K562 (cell line): ENCODE measurements around the gene RTP5. TPM values are rescaled to one million over a fixed set of nuclear protein-coding genes. Genes with fewer than 3 reads are reported as not detected.

Source experiments
- CREBBP ChIP-seq: IDR thresholded peaks from one replicate; pipeline ENCODE4 v1.6.1; 2012; ENCODE audit warnings: low read depth, mild to moderate bottlenecking, control low read depth, inconsistent platforms, low read length
- HMGN3 ChIP-seq: IDR thresholded peaks from 2 replicates; pipeline ENCODE4 v1.6.1; 2011; ENCODE audit warnings: borderline replicate concordance, low read depth, mild to moderate bottlenecking, mixed read lengths, low read length; ENCODE audit not compliant: insufficient read length; ENCODE audit errors: extremely low read depth
- HNRNPUL1 ChIP-seq: fragments of 200-400 bp; formaldehyde crosslinking; IDR thresholded peaks from 2 replicates; pipeline ENCODE4 v1.6.1; 2017; ENCODE audit warnings: low read length
- KLF1 ChIP-seq: fragments of 450-650 bp; IDR thresholded peaks from 2 replicates; pipeline ENCODE4 v1.6.1; 2016; ENCODE audit warnings: missing genetic modification characterization, missing compliant biosample characterization
- KLF13 ChIP-seq: fragments of 450-650 bp; IDR thresholded peaks from 2 replicates; pipeline ENCODE4 v1.6.1; 2016; ENCODE audit warnings: missing genetic modification characterization, low read depth, mild to moderate bottlenecking, missing compliant biosample characterization, moderate library complexity, borderline replicate concordance
- KLF6 ChIP-seq: fragments of 250-450 bp; sonication (Bioruptor Pico); IDR thresholded peaks from 2 replicates; pipeline ENCODE4 v1.4.0; 2020; ENCODE audit warnings: mild to moderate bottlenecking, moderate library complexity, borderline replicate concordance
- MCM5 ChIP-seq: fragments of 450-650 bp; IDR thresholded peaks from 2 replicates; pipeline ENCODE4 v1.6.1; 2016; ENCODE audit warnings: low read depth
- MTA2 ChIP-seq: fragments of 450-650 bp; IDR thresholded peaks from 2 replicates; pipeline ENCODE4 v1.6.1; 2016; ENCODE audit warnings: low read depth
- NFE2L1 ChIP-seq: fragments of 450-650 bp; IDR thresholded peaks from 2 replicates; pipeline ENCODE4 v1.6.1; 2016; ENCODE audit warnings: missing genetic modification characterization, low read depth, mild to moderate bottlenecking, missing compliant biosample characterization, moderate library complexity, borderline replicate concordance
- NR0B1 ChIP-seq: fragments of 450-650 bp; IDR thresholded peaks from one replicate; pipeline ENCODE4 v1.6.1; 2018; ENCODE audit warnings: mild to moderate bottlenecking, moderate library complexity; ENCODE audit not compliant: partially characterized antibody
- NRF1 ChIP-seq, 2 experiments: fragments of 450-650 bp; IDR thresholded peaks in 1 of 2; conservative IDR thresholded peaks in 1 of 2; 2 replicates each; pipeline ENCODE4 v1.6.1; 2014; ENCODE audit warnings: mild to moderate bottlenecking in 2 of 2
- PURB ChIP-seq: sonication (generic); formaldehyde crosslinking; IDR thresholded peaks from 2 replicates; pipeline ENCODE4 v1.9.0; 2021; ENCODE audit warnings: low read depth, mild to moderate bottlenecking, missing genetic modification reagents
- SUPT5H ChIP-seq: fragments of 450-650 bp; IDR thresholded peaks from 2 replicates; pipeline ENCODE4 v1.6.1; 2016
- XRCC4 ChIP-seq: IDR thresholded peaks from one replicate; pipeline ENCODE4 v1.6.1; 2011; ENCODE audit not compliant: insufficient read depth, insufficient read length; ENCODE audit errors: extremely low read depth
- XRCC5 ChIP-seq: fragments of 200-400 bp; formaldehyde crosslinking; IDR thresholded peaks from 2 replicates; pipeline ENCODE4 v1.6.1; 2017; ENCODE audit warnings: low read depth, mild to moderate bottlenecking, low read length
- ZNF217 ChIP-seq: sonication (generic); formaldehyde crosslinking; IDR thresholded peaks from 2 replicates; pipeline ENCODE4 v1.8.0; 2022; ENCODE audit warnings: mild to moderate bottlenecking, missing genetic modification reagents
- ZNF354B ChIP-seq: fragments of 250-450 bp; sonication (Bioruptor Pico); IDR thresholded peaks from 2 replicates; pipeline ENCODE4 v1.4.0; 2020
- polyA plus RNA-seq, 8 experiments: library from polyadenylated mRNA; depleted of rRNA in 4 of 8; stranded (reverse) in 5 of 8; unstranded in 3 of 8; fragments of >200 nt; fragmentation: Nextera tagmentation in 2 of 8; fragmentation: Illumina TruSeq in 1 of 8; extraction: Ambion mirVana in 2 of 8; extraction: Trizol in 1 of 8; gene quantifications; 2 replicates each; pipeline versions ENCODE4 v1.2.1 to v1.2.3, GENCODE V29; 2011 to 2014; ENCODE audit warnings: inconsistent platforms in 1 of 8, missing spikeins in 1 of 8
- total RNA-seq, 7 experiments: library from RNA; depleted of rRNA in 6 of 7; stranded (reverse); fragments of >200 nt in 6 of 7; fragmentation: Illumina TruSeq in 2 of 7; extraction: Trizol in 2 of 7; gene quantifications; 2 replicates each; pipeline versions ENCODE4 v1.2.1 to v1.2.3, GENCODE V29; 2011 to 2021; ENCODE audit warnings: low replicate concordance in 1 of 7
- TF ChIP-seq, protein P1 (sequence below), 2 experiments: fragments of 450-650 bp; formaldehyde crosslinking in 1 of 2; IDR thresholded peaks; 2 replicates each; pipeline versions ENCODE4 v1.4.0 to v1.6.1; 2014 to 2020; ENCODE audit warnings: mild to moderate bottlenecking in 2 of 2, borderline replicate concordance in 1 of 2, low read depth in 1 of 2
- TF ChIP-seq, protein P2 (sequence below): fragments of 450-650 bp; IDR thresholded peaks from 2 replicates; pipeline ENCODE4 v1.6.1; 2016; ENCODE audit warnings: low read depth, mild to moderate bottlenecking, moderate library complexity

The RTP5 gene
- total and polyA plus RNA-seq, 9 of the 15 experiments (the other 6 are each of a cell fraction or from before 2014, with no cell fraction given) = not detected

DNA sequence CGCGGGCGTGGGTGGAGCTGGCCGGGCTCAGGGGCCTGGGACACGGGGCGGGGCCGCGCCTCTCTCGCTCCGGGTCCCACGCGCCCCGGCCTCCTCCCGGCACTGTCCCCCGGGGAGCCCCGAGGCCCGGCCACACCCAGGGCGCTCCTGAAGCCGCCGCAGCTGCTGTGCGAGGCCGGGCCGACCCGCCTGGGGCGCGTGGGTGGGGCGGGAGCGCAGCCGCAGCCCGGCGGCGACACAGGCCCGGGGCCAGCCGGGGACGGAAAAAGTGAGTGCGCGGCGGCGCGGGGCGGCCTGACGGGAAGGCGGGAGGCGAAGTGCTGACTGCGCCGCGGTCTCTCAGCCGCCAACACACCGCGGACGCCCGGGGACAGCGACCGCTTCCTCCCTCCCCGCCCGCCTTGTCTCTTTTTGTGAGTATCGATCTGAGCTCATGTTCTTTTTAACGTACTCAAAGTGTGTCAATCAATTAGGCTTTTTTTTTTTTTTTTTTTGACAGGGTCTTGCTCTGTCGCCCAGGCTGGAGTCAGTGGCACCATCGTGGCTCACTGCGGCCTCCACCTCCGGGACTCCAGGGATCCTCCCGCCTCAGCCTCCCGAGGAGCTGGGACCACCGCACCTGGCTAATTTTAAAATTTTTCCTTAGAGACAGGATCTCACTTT lies 25.3 kb upstream of the RTP5 start (continued):
- TF ChIP-seq NR0B1 (no peak), SUPT5H (0 out of 2 replicates have a peak, but pooled peaks have one; percentile 34), NRF1 (conservative IDR thresholded peaks at IDR 0.05 in 1 of 2, IDR thresholded peaks at IDR 0.05 in 1 of 2) (peak; percentile 80 to 84), KLF13 (tag) (no peak), CREBBP (no peak), HNRNPUL1 (no peak), ZNF354B (CRISPR knock-in tag) (no peak), HMGN3 (peak; percentile 67), NFE2L1 (tag) (no peak), ZNF217 (CRISPR knock-in tag) (no peak), KLF6 (CRISPR knock-in tag) (no peak), MTA2 (no peak), PURB (CRISPR knock-in tag) (no peak), XRCC4 (no peak), MCM5 (no peak), KLF1 (tag) (peak; percentile 99), XRCC5 (no peak)
- TF ChIP-seq, protein P1, sequence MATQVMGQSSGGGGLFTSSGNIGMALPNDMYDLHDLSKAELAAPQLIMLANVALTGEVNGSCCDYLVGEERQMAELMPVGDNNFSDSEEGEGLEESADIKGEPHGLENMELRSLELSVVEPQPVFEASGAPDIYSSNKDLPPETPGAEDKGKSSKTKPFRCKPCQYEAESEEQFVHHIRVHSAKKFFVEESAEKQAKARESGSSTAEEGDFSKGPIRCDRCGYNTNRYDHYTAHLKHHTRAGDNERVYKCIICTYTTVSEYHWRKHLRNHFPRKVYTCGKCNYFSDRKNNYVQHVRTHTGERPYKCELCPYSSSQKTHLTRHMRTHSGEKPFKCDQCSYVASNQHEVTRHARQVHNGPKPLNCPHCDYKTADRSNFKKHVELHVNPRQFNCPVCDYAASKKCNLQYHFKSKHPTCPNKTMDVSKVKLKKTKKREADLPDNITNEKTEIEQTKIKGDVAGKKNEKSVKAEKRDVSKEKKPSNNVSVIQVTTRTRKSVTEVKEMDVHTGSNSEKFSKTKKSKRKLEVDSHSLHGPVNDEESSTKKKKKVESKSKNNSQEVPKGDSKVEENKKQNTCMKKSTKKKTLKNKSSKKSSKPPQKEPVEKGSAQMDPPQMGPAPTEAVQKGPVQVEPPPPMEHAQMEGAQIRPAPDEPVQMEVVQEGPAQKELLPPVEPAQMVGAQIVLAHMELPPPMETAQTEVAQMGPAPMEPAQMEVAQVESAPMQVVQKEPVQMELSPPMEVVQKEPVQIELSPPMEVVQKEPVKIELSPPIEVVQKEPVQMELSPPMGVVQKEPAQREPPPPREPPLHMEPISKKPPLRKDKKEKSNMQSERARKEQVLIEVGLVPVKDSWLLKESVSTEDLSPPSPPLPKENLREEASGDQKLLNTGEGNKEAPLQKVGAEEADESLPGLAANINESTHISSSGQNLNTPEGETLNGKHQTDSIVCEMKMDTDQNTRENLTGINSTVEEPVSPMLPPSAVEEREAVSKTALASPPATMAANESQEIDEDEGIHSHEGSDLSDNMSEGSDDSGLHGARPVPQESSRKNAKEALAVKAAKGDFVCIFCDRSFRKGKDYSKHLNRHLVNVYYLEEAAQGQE (IDR thresholded peaks at IDR 0.05; ENCODE audit: borderline replicate concordance) = peak; percentile 80
- TF ChIP-seq, protein P1 (CRISPR knock-in tag; IDR thresholded peaks at IDR 0.05; ENCODE audit: low read depth) = no peak
- TF ChIP-seq, protein P2, sequence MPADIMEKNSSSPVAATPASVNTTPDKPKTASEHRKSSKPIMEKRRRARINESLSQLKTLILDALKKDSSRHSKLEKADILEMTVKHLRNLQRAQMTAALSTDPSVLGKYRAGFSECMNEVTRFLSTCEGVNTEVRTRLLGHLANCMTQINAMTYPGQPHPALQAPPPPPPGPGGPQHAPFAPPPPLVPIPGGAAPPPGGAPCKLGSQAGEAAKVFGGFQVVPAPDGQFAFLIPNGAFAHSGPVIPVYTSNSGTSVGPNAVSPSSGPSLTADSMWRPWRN = no peak
